ENCODE data around the gene LIPC.

LIPC gene

GRCh38 chr15:58561321-58561720 is 129.5 kb downstream of the LIPC start:
- no peak for DNase-seq

GRCh38 chr15:58562135-58562534 is 130.3 kb downstream of the LIPC start:
- no peak for DNase-seq

GRCh38 chr15:58564981-58565380 is 133.2 kb downstream of the LIPC start:
- DNase-seq: no peak

- DNase-seq: no peak
Measured at GRCh38 chr15:58565619-58566018, 133.8 kb downstream of the LIPC start.

DNA sequence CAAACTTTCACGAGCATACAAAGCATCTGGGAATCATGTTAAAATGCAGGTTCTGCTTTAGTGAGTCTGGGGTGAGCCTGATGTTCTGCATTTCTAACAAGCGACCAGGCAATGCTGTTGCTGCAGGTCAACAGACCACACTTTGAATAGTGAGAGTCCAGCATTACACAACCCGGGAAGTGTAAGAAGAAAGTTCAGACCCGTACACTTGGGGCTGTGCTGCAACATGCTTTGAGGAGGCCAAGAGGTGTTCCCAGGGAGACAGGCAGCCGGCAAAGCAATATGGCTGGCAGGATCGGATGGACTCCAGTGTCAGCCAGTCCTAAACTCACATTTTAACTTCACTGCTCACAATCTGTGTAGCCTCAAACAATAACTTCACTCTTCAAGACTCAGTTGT is 134.2 kb downstream of the LIPC start:
- DNase-seq: no peak

GRCh38 chr15:58568157-58568571 is 136.4 kb downstream of the LIPC start:
- no peak for DNase-seq

- no peak for DNase-seq
Measured at GRCh38 chr15:58569455-58569854, 137.7 kb downstream of the LIPC start.

- no peak for DNase-seq
Measured at GRCh38 chr15:58571491-58571890, 139.7 kb downstream of the LIPC start.

DNA sequence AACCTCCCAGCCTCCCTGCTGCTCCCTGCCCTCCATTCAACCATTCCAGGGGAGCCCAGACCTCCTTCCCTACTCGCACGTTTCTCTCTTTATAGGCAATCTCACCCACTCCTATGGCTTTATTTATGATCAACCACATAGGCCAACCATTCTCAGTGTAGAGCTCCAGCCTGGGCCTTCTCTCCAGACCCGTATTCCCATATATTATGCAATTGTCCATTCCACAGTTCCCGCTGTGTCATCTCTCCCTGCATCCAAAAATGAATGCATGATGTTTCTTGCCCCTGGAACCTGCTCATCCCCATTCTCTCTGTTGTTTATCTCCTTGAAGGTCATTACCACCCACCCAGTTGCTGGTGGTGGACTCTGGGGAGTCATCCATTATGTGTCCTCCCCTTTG is 140.7 kb downstream of the LIPC start:
- no peak for DNase-seq

- no peak for DNase-seq
Measured at GRCh38 chr15:58573270-58573669, 141.5 kb downstream of the LIPC start.

DNA sequence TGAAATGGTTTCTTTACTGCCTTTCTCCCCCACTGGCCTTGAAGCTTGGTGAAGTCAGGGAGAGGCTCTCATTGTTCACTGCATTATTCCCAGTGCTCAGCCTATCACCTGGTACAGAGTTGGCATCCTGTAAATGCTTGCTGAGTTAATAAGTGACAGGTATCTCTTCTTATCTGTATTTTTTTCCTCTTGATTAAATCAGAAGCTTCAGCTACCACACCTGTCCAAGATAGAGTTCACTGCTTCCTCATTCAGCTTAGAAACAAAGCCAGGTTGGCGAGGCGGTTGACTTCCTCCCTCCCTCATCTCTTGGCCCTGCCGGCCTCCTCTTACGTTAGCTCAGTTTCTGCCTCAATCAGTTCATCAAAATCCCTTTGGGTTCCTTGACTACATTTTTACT is 142.8 kb downstream of the LIPC start:
- no peak for DNase-seq

DNA sequence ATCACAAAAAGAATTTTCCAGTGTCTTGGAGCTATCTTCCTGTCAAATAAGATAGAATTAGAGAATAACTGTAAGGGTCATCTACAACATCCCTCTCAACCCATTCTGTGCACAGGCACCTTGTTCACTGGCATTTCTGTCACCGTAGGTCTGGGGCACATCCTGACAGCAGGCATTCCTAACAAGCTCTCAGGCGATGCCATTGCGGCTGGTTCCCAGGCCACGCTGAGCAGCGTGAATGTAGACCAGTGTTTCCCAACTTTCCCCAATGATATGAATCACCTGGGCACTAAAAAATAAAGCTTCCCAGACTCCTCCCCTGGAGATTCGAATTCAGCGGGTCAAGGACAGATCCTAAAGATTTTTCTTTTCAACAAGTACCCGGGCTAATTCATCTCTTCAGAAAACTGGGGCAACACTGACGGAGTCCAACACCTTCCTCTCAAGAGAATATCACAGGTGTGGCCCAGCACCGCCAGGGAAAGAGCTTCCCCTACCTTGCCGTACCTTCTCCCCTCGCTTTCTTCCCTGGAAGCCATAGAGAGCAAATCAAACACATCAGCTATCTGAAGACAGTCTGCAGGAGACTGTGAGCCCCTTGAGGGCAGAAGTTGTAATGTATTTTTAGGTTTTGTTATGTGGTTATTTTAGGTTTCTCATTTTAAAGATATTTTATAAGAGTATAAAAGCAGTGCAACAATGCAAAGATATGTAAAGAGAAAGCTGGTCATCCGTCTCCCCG is 143.4 kb downstream of the LIPC start:
- no peak for DNase-seq

GRCh38 chr15:58576657-58577056 is 144.9 kb downstream of the LIPC start:
- no peak for DNase-seq

DNA sequence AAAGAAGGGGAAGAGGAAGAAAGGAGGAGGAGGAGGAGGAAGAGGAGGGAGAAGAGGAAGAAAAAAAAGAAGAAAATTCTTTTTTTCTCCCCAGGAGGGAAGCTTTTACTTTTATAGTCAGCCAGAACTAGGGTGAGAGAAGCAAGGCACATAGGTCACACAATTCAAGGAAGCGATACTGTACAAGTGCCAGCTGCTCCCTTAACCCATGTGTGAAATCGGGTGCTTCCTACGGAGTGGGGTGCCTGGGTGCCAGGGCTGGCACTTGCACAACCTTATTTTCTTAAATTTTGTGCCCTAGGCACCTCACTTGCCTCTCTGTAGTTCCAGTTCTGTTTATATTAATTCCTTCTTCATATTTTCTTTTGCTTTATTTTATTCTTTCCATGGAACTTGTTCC is 150.4 kb downstream of the LIPC start:
- no peak for DNase-seq

GRCh38 chr15:58583171-58583908 is 151.5 kb downstream of the LIPC start:
- DNase-seq: no peak

GRCh38 chr15:58584789-58585461 is 153.1 kb downstream of the LIPC start:
- DNase-seq: no peak

DNA sequence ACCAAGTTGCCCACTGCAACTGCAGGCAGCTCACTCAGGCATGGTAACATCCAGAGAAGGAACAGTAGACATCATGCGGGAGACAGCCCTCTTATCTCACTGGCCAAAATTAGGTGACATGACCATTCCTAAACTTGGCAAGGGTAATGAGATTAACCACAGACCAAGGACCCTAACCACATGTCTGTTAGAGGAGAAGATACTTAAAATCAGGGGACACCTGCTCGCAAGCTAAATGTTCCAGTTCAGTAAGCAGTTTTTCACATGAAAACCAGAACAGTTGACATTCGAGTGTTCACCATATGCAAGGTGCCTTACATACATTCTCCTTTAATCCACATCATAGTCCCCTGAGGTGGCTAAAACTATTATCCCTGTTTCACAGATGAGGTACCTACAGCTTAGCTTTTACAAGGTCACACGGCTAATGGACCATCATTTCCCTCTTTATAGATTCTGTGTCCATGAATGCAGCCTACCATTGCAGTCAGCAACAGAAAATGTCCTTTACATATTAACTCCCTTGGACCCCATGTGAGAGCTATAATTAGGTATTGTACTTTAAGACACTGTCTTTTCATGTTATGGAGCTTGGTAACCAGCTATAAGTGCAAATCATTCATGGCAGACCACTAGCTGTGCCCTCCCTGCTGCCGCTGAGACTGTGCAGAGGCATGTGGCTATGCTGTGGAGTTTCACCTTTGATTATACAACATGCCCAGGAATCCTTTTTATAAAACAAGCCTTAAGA is 154.1 kb downstream of the LIPC start:
- no peak for DNase-seq

DNA sequence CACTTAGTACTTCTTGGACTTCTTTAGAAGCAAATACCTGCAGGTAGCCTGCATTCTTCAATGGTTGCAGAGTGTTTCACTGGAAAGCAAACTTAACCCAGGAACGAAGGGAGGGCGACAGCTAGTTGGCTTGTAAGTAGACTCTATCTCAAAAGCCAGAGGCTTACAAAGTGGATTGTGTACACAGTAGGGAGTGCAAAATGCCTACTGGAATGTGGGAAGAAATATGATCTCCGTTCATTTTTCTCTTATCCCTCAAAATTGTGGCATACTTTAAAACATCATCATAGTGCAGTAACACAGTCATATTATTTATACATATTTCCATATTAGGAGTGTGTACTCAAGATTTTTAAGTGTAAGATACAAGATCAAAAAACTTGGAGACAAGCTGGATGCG is 155.7 kb downstream of the LIPC start:
- no peak for DNase-seq

DNA sequence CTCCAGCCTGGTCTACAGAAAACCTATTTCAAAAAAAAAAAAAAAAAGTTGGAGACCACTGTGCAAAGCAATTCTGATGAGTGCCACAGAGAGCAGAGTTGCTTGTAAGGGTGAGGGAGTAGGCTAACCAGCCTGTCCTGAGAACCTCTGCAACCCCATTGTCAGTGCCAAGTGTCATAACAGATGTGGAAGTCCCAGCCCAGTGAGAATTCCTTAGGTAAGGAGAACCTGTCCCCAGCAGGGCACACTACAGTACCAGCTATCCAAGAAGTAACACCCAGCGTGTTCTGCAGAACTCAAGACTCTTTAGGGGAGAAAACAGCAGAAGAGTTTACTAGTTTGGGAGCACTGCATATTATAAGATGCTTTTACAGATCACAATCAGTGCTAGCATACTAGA is 156.3 kb downstream of the LIPC start:
- no peak for DNase-seq

- DNase-seq: no peak
Measured at GRCh38 chr15:58589047-58589446, 157.3 kb downstream of the LIPC start.

- DNase-seq: no peak
Measured at GRCh38 chr15:58590236-58590635, 158.4 kb downstream of the LIPC start.

GRCh38 chr15:58590926-58591325 is 159.1 kb downstream of the LIPC start:
- DNase-seq: no peak

DNA sequence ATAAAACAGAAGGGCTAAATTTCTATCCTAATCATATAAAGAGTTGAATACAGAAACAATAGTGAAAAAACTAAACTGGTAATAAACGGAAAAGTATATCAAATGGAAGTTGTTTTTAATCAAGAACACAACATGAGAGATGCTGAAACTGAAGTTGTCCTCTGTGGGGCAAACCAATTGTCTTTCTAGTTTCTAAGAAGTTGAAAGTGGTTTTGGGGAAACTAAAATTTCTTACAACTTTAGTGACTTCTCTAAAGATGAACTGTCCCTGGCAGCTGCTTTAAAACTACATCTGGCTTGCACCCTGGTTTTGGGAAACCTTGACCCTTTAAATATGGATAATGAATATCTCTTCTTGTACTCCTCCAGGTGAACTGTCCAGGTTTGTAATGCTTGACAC is 162.1 kb downstream of the LIPC start:
- no peak for DNase-seq
